ENCODE measurements around the gene MTSS2.

The MTSS2 gene

DNA sequence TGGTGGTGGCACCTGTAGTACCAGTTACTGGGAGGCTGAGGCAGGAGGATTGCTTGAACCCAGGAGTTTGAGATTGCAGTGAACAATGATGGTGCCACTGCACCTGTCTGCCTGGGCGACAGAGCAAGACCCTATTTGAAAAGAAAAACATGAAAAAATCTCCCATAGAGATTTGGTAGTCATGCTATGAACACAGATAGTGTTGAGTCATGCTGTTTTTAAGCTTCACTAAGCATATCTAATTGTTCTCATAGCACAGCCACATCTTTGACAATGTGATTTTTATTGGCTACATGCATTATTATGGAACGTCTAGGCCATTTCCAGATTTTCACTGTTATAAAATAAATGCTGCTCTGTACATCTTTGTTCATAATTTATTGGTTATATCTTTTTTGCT is 33.5 kb downstream of the MTSS2 start:
- Histone ChIP-seq H3K36me3 (peaks cover 0 to 21% (median 0%) of the 10 kb centered on the region in 3 donors), H3K9me3 (no peaks in the 10 kb centered on the region), H3K4me3 (no peak overlapping the region), H3K27me3 (no peaks in the 10 kb centered on the region), H3K27ac (no peak overlapping the region), H3K4me1 (peaks cover 0 to 6% (median 5%) of the 10 kb centered on the region in 4 donors)
- no peak for DNase-seq
- intact Hi-C loops (cut with DNase I; ENCODE audit: low total_unique reads) = loop anchor here (5.0 to 10.0 kb wide), 3 partner anchors 85 to 288 kb away; no protein-coding TSS in a partner anchor
- TF ChIP-seq, protein P1, sequence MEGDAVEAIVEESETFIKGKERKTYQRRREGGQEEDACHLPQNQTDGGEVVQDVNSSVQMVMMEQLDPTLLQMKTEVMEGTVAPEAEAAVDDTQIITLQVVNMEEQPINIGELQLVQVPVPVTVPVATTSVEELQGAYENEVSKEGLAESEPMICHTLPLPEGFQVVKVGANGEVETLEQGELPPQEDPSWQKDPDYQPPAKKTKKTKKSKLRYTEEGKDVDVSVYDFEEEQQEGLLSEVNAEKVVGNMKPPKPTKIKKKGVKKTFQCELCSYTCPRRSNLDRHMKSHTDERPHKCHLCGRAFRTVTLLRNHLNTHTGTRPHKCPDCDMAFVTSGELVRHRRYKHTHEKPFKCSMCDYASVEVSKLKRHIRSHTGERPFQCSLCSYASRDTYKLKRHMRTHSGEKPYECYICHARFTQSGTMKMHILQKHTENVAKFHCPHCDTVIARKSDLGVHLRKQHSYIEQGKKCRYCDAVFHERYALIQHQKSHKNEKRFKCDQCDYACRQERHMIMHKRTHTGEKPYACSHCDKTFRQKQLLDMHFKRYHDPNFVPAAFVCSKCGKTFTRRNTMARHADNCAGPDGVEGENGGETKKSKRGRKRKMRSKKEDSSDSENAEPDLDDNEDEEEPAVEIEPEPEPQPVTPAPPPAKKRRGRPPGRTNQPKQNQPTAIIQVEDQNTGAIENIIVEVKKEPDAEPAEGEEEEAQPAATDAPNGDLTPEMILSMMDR (IDR thresholded peaks at IDR 0.05) = no peak

DNA sequence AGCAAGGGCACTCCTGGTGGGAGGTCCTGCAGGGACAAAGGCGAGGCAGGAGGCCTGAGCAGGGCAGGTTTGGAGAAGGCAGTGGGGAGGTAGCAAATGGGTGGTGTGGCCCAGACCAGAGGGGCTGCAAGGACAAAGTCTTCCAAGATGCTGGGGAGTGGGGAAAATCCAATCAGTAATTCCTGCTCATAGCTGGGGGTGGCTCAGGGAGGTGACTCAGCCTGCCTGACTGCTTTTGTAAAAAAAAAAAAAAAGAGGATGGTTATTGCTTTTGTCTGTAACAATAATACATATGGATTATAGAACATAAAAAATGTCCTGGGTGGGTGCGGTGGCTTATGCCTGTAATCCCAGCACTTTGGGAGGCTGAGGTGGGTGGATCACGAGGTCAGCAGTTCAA is 34.3 kb downstream of the MTSS2 start:
- H3K4me1 ChIP-seq = peaks cover 0 to 14% (median 9%) of the 10 kb centered on the region in 4 donors
- DNase-seq = no peak
- H3K27me3 ChIP-seq = no peaks in the 10 kb centered on the region
- intact Hi-C loops (cut with DNase I; ENCODE audit: low total_unique reads) = loop anchor here (5.0 to 10.0 kb wide), 3 partner anchors 84 to 287 kb away; no protein-coding TSS in a partner anchor
- no peak overlapping the region for H3K27ac ChIP-seq
- TF ChIP-seq, protein P1 (IDR thresholded peaks at IDR 0.05) = no peak
- H3K9me3 ChIP-seq = no peaks in the 10 kb centered on the region
- peaks cover 0 to 21% (median 0%) of the 10 kb centered on the region in 3 donors for H3K36me3 ChIP-seq
- no peak overlapping the region for H3K4me3 ChIP-seq

DNA sequence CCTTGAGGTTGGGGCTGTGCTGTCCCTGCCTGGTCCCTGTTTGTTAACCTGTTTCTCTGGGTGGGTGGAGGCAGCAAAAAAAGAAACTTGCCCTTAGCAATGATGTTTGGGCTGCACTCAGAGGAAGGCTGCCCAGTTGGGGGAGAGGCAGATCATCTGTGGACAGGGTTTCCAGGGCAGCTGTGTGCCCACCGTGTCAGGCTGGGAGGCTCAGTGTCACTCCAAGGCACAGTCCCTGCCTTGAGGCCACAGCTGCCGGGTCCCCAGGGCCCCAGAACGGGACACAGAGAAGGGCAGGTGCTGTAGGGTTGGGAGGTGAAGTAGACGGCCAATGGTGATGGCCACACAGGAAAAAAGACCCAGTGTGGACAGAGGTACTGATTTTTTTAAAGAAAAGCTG is 35.6 kb downstream of the MTSS2 start:
- H3K36me3 ChIP-seq = peaks cover 0 to 16% (median 0%) of the 10 kb centered on the region in 3 donors
- no peaks in the 10 kb centered on the region for H3K9me3 ChIP-seq
- no peak overlapping the region for H3K27ac ChIP-seq
- intact Hi-C loops (cut with DNase I; ENCODE audit: low total_unique reads) = loop anchor here (5.0 to 10.0 kb wide), 3 partner anchors 83 to 285 kb away; no protein-coding TSS in a partner anchor
- H3K4me1 ChIP-seq = peaks cover 0 to 15% (median 9%) of the 10 kb centered on the region in 4 donors
- no peaks in the 10 kb centered on the region for H3K27me3 ChIP-seq
- TF ChIP-seq, protein P1 (IDR thresholded peaks at IDR 0.05) = no peak
- no peak overlapping the region for H3K4me3 ChIP-seq
- DNase-seq = no peak

DNA sequence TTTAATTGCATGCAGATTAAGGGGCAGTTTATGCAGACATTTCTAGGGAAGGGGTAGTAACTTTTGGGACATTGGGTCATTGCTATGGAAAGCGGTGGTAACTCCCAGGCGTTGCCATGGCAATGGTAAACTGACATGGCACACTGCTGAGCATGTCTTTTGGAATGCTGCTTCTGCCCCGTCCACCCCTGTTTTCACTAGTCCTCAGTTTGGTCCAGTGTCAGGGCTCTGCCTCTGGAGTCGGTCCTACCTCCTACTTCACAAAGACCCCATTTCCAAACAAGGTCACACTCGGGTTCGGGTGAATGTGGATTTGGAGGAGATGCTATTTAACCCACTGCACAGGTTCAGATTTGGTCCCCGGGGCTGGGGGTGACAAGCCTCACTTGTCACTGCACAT is 36.6 kb downstream of the MTSS2 start:
- Histone ChIP-seq H3K27me3 (no peaks in the 10 kb centered on the region), H3K4me1 (peaks cover 0 to 15% (median 9%) of the 10 kb centered on the region in 4 donors), H3K9me3 (no peaks in the 10 kb centered on the region), H3K4me3 (no peak overlapping the region), H3K36me3 (peaks cover 0 to 16% (median 0%) of the 10 kb centered on the region in 3 donors), H3K27ac (peak overlapping the region in 1 of 2 donors; percentile 16)
- TF ChIP-seq, protein P1 (IDR thresholded peaks at IDR 0.05) = no peak
- no peak for DNase-seq
- intact Hi-C loops (cut with DNase I; ENCODE audit: low total_unique reads) = no loop called here

DNA sequence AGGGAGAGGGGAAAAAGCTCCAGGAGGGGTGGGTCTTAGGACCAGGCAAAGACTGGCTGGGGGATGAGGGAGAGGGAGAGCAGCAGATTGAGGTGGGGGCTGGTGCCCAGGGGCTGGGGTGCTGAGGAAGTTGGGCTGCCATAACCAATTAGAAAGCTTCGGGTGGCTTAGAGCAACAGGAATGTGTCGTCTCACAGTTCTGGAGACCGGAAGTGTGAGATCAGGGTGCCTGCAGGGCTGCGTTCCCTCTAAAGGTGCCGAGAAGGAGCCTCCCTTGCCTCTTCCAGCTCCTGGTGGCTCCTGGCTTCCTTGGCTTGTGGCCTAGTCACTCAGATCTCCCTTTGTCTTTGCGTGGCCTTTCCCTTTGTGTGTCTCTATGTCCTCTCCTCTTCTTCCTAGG is 37.2 kb downstream of the MTSS2 start:
- peak overlapping the region; percentile 21 to 47 for H3K27ac ChIP-seq
- no peak overlapping the region for H3K4me3 ChIP-seq
- H3K27me3 ChIP-seq = no peaks in the 10 kb centered on the region

More for the DNA sequence above, 37.2 kb downstream of the MTSS2 start:
- H3K9me3 ChIP-seq = no peaks in the 10 kb centered on the region
- H3K36me3 ChIP-seq = peaks cover 0 to 16% (median 0%) of the 10 kb centered on the region in 3 donors
- TF ChIP-seq, protein P1 (IDR thresholded peaks at IDR 0.05) = no peak
- DNase-seq = no peak
- intact Hi-C loops (cut with DNase I; ENCODE audit: low total_unique reads) = no loop called here
- H3K4me1 ChIP-seq = peaks cover 0 to 9% (median 4%) of the 10 kb centered on the region in 4 donors
